NCI-H82 treated with DMSO at 0.1 percent for 48 hours (cell line): ENCODE results near the gene SLC17A9.

ENCODE experiments used
- DNase-seq: peaks from one replicate; lab custom pipeline; 2025; ENCODE audit not compliant: unreplicated experiment; lab: John Stamatoyannopoulos, UW

Gene SLC17A9

DNA sequence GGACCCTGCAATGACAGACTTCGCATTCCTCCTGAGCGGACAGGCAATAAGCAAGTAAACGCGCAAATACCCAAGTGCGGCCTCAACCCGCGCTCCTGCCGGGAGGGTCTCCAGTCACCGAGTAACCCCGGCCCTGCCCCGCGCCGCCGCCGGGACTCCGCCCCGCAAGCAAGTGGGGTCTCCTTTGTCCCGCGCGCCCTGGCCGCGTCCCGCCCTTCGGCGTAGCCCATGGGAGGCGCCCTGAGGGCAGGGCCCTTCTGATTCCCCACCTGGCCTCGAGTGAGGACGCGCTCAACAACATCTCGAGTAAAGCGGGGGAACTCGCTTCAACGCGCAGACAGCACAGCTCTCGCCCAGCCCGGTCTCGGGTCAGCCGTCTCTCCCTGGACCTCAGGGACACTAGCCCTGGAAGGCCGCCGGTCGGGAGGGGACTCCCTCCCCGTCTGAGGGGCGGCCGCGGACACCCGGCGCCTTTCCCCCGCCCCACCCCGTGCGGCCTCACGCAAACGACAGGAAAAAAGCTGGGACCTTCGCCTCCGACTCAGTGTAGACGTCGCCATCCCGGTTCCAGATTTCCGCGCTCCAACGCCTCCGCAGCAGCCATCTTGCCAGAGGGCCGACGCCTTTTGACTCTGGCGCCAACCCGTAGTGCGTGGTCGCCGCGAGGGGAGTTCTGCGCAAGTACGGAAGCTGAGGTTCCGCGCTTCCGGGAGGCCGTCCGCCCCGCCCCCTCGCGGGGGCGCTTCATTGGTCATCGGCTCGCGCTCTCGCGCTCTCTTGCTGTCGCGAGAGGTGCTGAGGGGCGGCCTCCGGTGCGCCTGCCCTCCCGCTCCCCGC, 15.0 kb upstream of the SLC17A9 start:
- DNase-seq = peak; percentile 79

DNA sequence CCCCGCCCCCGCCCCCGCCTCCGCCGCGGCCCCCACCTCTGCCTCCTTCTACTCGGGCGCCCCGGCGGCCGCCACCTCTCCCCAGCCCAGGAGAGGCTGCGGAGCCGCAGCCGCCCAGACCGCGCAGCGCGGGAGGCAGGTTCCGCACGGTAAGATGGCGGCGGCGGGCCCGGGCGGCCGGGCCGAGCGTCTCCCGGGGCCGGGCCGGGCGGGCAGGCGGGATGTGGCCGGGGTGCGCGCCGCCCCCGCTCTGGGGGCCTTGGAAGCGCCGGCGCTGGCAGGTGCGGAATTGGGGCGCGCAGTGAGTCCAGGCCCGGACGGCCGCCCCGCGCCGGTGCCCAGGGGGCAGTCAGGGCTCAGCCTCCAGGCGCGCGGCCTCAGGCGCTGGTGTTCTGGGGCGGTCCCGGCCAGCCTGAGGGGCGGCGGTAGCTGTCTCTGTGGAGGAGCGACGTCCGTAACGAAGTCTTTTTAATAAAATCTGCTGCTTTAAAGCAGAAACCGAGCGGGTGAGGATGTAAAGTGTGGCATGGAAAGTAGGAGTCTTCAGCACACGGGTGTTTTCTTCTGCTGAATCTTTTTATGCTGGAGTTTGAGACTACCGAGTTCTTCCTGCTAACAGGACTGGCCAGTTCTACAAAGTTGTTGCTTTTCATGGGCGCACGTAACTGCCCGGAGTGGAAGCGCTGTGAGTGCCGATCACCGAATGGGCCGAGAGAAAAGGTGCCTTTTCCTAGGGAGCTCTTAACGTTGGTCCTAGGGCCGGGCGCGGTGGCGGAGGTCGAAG, 14.2 kb upstream of the SLC17A9 start, which contains the start of gene GID8:
GID8 (plus strand) TSS at position 43 of the 784 bp plus-strand sequence. CDS start 3,356 bp downstream, outside the sequence.
- no peak for DNase-seq

DNA sequence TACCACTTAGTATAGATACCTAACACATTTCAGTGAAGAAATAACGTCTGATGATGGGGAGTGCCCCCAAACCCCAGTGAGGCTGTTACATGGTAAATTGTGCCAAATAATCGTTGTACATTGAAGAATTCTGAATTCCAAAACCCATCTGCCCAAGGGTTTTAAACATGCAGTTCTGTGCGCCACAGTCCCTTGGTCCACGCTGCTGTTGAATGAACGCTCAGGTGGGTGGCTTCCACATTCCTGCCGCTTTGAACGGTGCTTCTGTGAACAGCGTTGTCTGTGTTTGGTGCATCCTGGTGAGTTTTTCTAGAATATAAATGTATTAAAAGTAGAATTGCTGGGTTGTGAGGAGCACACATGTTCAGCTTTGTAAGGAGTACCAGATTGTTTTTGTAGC, 11.6 kb upstream of the SLC17A9 start:
- no peak for DNase-seq

DNA sequence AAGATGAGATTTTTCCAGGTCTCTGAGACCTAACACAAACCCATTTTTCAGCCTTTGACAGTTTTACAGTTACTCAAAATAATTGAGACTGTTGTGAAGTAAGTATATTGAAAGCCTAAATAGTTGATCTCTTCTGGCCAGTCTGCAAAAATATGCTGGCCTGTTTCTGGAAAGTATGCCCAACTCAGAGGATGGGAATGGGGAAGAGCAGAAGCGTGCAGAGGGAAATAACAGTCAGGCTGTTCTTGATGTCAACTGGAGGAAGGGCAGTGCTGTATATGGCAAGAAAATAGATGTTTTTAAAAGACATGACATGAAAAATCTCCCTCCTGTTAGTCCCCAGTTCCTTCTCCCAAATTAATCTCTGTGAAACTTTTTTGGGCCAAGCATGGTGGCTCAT, 10.7 kb upstream of the SLC17A9 start:
- no peak for DNase-seq

DNA sequence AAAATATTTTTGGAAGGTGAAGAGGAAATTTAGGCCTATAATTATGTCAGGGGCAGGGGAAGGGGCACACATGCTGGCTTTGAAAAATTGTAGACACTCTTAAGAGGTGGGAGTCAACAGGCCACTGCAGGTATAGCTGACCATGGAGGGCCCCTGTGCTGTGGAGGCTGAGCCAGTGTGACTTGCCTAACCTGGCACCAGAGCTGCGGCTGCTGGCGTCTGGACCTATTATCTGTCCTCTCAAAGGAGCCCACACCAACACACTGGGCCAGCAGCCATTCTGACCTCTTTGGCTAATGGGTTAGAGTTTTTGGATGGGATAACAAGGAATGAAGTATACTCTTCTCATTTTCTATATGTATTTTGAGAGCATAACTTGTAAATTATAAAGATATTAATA, 10.1 kb upstream of the SLC17A9 start:
- no peak for DNase-seq

DNA sequence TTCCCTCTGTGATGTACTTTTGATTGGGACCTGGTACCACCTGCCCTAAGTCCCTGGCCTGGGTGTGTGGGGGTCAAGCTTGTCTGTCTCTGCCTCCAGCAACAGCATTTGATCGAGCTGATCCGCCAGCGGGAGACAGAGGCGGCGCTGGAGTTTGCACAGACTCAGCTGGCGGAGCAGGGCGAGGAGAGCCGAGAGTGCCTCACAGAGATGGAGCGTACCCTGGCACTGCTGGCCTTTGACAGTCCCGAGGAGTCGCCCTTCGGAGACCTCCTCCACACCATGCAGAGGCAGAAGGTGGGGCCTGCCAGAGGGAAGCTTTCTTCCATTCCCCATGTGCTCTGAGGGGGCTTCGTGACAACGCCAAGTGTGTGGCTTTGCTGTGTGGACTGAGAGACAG, 9.1 kb upstream of the SLC17A9 start:
- no peak for DNase-seq

DNA sequence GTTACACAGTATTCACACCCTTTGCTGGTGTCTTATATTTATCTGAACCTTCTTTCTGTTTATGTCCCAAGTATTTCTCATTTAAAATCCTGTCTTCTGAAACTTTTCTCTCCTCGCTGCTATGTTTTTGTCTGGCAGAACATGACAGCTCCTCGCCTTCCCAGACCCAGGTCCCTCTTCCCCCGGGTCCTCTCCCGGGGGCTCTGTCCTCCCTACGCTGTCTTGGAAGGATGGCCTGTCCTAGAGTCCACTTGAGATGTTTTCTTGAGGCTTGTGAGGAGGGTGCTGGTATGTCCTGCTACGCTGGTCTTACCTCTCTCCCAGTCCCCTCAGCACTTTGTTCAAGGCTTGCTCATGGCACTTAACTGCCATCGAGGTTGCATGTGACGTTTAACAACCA, 8.3 kb upstream of the SLC17A9 start:
- DNase-seq = no peak

DNA sequence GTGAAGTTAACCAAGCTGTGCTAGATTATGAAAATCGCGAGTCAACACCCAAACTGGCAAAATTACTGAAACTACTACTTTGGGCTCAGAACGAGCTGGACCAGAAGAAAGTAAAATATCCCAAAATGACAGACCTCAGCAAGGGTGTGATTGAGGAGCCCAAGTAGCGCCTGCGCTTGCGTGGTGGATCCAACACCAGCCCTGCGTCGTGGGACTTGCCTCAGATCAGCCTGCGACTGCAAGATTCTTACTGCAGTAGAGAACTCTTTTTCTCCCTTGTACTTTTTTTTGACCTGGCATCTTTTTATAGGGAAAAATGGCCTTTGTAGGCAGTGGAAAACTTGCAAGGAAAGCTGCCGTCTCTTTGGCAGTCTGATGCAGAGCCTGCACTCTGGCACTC, 7.8 kb upstream of the SLC17A9 start:
- DNase-seq = no peak

DNA sequence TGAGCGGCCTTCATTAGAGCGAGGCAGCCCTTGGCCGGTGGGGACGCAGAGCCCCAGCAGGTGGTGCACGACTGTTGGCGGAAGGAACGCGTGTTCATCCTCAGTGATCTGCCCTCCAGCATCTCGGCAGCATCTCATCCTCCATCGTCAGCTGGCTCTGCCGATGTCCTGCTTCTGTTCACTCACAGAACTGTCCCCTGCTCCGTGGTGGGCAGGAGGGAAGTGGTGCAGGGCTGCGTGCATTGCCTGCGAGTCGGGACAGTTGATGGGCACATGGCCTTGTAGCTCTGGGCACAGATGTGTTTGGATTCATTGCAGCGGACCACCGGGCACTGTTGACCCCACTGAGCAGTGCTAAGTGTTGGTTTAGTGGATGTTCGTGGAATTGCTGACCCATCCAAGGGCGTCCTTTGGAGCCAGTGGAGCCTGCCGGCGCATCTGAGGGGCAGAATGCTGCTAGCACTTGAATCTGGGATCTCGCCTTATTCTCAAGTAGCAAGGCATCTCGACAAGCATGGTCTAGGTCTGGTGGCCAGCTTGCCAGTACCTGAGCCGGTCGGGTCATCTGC, 6.7 kb upstream of the SLC17A9 start:
- no peak for DNase-seq

DNA sequence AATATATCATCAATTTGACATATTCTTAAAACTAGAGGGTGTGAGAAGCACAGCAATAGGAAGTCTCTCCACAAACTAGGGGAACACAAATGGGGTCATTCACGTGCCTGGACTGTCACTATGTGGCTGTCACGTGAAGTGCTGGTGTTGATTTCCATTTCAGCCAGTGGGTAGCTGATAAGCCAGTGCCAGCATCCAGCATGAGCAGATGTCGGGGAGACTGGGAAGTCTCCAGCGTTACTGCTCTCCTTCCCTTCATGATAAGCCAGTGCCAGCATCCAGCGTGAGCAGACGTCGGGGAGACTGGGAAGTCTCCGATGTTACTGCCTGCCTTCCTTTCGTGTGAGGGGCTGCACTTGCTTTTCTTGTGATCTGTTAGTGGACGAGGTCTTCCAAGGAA, 5.6 kb upstream of the SLC17A9 start:
- no peak for DNase-seq

DNA sequence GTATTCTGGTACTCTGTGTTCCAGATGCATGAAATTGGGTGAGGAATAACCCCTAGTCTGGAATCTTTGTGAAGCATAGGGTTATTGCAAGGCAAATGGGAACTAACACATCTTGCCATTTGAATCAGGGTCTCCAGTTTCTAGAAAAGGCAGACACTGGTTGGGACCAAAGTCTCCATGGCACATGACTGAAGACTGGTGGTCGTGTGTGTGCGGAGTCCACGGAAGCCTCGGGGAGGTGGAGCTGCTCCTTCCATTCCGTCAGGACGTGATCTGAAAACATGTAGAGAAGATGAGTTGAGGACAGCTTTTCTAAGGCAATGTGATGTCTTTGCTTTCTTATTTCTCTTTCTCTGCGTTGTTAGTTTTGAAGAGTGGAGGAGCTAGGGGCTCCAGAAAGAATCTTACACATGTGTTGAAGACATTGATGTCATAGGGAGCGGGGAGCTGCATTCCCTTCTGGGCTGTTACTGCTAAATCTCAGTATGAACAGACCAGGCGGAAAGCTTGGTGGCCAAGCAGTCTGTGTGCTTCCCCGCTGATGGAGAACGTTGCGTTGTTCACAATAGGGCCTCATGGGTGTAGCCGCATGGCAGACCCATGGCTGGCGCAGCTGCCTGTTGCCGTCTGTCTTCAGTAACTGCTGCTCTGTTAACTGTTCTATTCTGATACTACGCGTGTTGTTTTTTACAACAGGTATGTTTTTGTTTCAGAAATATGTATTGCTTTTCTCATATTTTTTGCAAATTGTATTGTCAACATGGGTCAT, 4.8 kb upstream of the SLC17A9 start:
- DNase-seq = no peak

DNA sequence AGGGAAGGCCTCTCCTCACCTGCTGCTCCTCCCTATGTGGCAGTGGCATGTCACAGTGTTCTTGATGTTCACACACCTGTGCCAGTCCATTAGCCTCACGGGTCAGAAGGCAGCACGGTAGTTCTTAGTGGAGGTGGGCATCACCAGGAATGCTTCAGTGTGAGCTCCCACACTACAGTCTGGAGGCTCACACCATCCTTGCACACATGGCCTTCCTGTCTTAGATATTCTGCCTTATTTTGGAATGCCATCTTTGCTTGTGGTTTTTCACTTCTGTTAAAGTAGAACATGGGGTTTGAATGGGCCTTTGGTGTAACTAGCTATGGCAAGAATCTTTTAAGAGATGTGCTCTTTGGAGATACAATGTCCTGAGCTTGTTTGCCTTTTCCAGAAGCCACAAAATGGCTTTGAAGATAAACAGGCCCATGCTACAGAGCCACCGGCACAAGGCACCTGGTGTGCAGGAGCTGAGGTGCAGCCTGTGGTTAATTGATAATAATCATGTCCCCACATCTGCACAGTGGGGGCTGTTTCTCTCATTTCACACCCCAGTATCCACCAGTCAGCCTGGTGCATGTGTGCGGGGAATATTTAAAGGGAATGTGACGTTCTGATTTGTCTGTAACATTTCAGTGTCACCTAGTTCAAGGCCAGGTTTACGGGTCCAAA, 3.2 kb upstream of the SLC17A9 start:
- DNase-seq = no peak

DNA sequence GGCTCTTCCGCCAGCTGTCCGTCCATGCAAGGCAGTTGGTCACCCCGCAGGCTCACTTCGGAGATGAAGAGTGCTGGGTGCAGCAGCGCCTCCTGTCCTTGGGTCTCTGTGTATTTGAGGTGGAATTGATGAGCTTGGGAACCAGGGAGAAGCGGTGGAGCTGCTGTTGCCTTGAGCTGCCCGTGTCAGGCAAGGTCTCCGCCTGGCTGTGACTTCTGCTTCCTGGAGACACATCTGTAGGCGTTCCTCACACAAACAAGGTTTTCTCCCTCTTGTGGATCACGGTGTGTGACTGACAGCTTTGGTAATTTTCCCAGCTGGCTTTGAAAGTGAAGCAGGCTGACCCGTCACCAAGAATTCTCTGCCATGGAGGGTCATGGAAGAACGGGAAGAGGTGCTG, 2.5 kb upstream of the SLC17A9 start:
- DNase-seq = no peak

DNA sequence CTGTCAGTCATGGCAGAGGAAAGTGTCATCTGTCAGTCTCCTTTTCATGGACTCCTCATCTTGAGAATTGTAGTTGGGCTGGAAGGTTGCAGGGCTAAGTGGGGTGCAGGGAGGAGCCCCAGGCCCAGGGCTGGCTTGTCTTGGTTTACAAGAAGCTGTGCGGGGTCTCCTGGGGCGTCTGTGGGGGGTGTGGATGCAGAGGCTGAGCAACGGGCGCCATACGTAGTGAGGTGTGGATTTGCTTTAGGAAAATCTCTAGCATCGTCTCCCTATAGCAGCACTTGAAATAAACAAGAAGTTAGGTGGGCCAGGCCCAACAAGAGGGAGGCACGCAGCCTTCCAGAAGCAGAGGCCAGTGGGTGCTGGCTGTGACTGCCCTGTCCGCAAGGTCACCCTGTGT, 1.8 kb upstream of the SLC17A9 start:
- DNase-seq = no peak

DNA sequence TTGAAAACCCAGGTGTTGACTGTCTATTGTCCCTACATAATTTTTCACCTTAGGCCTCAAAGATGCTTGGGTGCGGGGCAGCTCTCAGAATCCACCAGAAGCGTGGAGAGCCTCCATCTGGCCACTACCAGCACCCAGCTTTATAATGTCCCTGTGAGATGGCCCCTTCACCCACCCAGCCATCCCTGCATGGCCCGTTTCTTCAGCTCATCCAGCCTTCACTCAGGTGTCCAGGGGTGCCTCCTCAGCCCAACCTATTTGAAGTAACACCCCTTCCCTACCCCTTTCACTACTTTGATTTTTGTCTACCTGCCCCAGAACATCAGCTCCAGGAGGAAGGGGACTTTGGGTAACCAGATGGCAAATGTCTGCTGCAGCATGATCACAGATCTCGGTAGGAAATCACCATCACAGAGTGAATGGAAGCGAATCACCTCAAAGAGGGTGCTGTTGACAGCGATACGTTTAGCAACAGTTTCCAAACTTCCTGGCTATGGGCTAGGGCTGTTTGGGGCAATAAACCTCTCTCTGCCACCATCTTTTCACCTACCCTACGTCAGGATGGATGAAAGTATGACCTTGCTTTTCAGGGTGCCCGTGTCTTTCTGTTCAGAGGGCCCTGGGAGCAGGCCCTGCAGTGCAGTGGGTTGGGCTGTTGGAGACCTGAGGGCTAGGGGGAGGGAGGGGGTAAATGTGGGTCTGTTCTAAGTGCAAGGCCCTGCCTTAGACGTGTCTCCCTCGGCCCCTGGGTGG, 1.2 kb upstream of the SLC17A9 start:
- DNase-seq = no peak

DNA sequence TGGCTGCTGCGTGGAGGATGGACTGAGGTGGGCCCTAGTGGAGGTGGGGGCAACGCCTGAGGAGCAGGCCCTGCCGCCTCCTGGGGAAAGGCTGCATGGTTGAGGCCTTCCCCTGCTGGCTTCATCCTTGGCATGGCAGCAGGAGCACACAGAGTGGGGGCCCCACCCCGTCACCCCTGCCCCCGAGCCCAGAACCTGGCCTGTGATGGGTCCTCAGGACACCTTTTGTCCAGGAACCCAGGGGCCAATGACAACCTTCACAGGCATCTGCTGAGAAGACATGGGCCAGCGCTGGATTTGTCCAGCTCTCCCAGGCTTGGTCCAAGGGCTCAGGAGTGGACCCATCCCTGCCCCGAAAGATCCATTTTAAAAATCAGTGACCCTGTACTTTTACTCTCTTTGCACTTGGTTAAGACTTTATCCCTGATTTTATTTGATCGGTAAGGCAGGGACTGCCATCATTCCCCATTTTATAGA, 575 bp upstream of the SLC17A9 start:
- no peak for DNase-seq

DNA sequence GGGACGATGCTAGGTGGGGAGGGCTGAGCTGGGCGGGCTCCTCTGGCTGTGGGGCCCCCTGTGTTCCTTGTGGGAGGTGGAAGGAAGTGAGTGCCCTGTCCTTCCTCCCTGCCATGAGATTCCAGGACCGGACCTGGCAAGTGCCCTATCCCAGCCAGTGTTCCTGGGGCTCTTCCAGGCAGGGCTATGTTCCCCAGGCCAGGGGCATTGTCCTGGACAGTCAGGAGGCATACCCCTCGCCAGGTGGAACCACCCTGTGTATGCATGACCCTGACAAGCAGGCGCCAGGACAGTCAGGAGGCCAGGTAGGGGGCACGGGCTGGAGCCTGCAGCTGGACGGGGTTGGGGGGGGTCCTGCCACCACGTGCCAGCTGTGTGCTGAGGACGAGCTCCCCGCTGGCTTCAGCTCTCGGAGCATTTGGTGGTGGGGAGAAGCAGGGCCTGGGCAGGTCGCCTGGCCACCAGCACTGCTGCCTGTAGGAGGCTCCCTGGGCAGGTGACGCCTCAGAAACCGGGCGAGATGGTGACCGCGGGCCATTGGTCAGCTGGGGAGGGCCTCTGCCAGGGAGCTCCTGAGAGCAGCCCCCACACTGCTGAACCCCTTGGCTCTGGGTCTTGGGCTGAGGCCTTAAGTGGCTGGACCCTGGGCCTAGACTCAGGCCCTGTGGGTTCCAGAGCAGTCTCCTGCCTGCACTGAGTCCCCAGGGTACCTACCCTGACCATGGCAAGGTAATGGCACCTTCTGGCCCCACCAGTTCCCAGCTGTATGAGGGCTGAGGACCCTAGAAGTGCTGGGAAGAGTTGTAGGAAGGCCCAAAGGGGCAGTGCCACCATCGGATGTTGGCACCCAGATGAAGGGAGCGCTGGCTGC, 694 bp downstream of the SLC17A9 start:
- DNase-seq = no peak

DNA sequence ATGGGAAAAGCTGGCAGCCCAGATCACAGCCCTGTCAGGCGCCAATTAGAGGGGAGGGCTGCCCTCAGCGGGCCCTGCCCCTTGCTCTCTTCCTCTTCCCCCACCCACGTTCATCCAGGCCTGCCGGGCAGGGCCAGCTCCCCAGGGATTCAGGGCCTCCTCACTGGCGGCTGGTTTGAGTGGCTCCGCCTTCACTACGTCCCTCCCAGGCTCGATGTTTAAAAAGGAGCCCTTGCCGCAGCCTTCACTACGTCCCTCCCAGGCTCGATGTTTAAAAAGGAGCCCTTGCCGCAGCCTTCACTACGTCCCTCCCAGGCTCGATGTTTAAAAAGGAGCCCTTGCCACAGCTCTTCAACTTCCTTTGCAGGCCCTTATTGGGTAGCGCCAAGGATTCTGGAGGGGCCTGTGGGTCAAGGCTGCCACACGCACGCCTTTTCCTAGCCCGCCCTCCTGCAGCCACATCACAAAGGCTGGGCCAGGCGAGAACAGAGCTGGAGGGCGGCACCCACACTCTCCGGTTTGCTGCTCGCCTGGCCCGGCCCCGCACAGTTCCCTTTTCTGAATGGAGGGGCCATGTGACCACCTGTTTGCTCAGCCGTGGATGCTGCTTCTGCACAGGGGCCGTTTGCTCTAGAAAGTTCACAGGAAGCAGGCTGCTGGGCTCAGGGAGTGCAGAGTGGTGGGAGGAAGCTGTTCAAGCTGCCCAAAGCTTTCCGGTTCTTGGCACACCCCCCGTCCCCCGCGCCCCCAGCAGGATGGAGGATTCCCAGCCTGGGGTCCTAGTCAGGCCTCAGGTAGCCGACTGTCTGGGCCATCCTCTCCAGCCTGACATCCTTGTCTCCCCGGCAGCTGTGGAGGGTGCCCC, 1.6 kb downstream of the SLC17A9 start:
- no peak for DNase-seq
